BJ (cell line): ENCODE measurements around the gene CAV1. TPM values are rescaled to one million over a fixed set of nuclear protein-coding genes. Genes with fewer than 3 reads are reported as not detected.
"Not testable (repeated sequence)": the region's sequence is repeated elsewhere in the genome, so short reads cannot be mapped to it uniquely, and the experiment has no call there.

Experiments
- CTCF ChIA-PET: fragments of 350-600 bp; formaldehyde crosslinking; extraction: SDS; loops from one replicate; lab custom pipeline; 2021; ENCODE audit warnings: antibody characterized with exemption, inconsistent platforms; lab: Yijun Ruan, JAX
- POLR2A ChIA-PET: fragments of 300-600 bp; sonication (Branson Sonifier 250); formaldehyde crosslinking; extraction: SDS; loops from one replicate; lab custom pipeline; 2021; ENCODE audit warnings: antibody characterized with exemption; lab: Charles Lee
- DNase-seq: peaks from one replicate; pipeline ENCODE4 v3.0.0-alpha.2; 2011; ENCODE audit warnings: low read depth
- H3K27me3 ChIP-seq: 2 replicates; pipeline ENCODE4 v1.6.0; 2011; ENCODE audit warnings: low read length; ENCODE audit not compliant: control insufficient read depth, insufficient read depth
- H3K36me3 ChIP-seq: 2 replicates; pipeline ENCODE4 v1.5.1; 2011; ENCODE audit warnings: low read length; ENCODE audit not compliant: control insufficient read depth, insufficient read depth
- H3K4me3 ChIP-seq: 2 replicates; pipeline ENCODE4 v1.5.1; 2011; ENCODE audit warnings: low read depth, mild to moderate bottlenecking, control low read depth, low read length
- CTCF ChIP-seq: IDR thresholded peaks from 2 replicates; pipeline ENCODE4 v1.5.1; 2011; ENCODE audit warnings: low read depth, mild to moderate bottlenecking, control low read depth, inconsistent platforms, low read length, moderate library complexity; ENCODE audit not compliant: insufficient read depth
- polyA plus RNA-seq: library from polyadenylated mRNA; depleted of rRNA; stranded (reverse); fragments of >200 nt; gene quantifications from 2 replicates; pipeline ENCODE4 v1.2.3, GENCODE V29; 2011

CAV1 gene
- polyA plus RNA-seq, 1 experiment = 2,064 TPM

- ChIA-PET POLR2A (no interaction called here), CTCF (interaction anchor here (2.1 to 2.5 kb wide), 2 partner anchors 82 to 325 kb away, joined by 7 to 16 read pairs; no protein-coding TSS in a partner anchor)
- TF ChIP-seq CTCF = no peak
- DNase-seq = no peak
- Histone ChIP-seq H3K36me3 (no peaks in the 10 kb centered on the region), H3K27me3 (no peaks in the 10 kb centered on the region), H3K4me3 (no peak overlapping the region)
Measured at GRCh38 chr7:116583653-116584052, 58.8 kb downstream of the CAV1 start.

- CTCF ChIA-PET = interaction anchor here (0.5 to 2.8 kb wide), 7 partner anchors 37 to 348 kb away, joined by 3 to 15 read pairs (median 6); partner anchors contain the start of gene CAV1
- DNase-seq = no peak
- POLR2A ChIA-PET = no interaction called here
Measured at GRCh38 chr7:116584721-116585120, 59.9 kb downstream of the CAV1 start.

GRCh38 chr7:116585392-116585791 is 60.6 kb downstream of the CAV1 start:
- ChIA-PET CTCF (interaction anchor here (0.8 to 2.8 kb wide), 9 partner anchors 38 to 350 kb away, joined by 3 to 15 read pairs (median 3); partner anchors contain the start of gene CAV1), POLR2A (no interaction called here)
- no peaks in the 10 kb centered on the region for H3K27me3 ChIP-seq
- no peak for DNase-seq
- no peak overlapping the region for H3K4me3 ChIP-seq
- no peak for TF ChIP-seq CTCF
- no peaks in the 10 kb centered on the region for H3K36me3 ChIP-seq

More at GRCh38 chr7:116584721-116585120, 59.9 kb downstream of the CAV1 start:
- Histone ChIP-seq H3K36me3 (no peaks in the 10 kb centered on the region), H3K27me3 (no peaks in the 10 kb centered on the region), H3K4me3 (no peak overlapping the region)
- no peak for TF ChIP-seq CTCF

DNA sequence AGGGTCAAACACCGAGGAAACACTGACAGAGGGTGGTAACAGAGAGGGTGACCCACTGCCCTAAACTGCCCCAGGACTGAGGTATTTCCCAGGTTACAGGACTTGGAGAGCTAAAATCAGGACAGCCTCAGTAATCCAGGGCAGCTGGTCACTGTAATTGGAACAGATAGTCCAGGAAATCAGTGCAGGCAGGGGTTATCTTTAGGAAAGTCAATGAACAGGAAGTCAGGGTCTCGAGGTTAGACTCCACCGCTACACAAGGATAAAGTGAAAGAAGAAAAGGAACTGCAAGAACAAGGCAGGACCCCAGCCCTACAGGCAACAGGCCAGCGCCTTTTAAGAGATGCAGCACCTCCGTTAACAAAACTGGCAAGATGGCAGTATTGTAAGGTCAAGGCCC is 61.1 kb downstream of the CAV1 start:
- no peaks in the 10 kb centered on the region for H3K36me3 ChIP-seq
- POLR2A ChIA-PET = no interaction called here
- no peak overlapping the region for H3K4me3 ChIP-seq
- no peak for TF ChIP-seq CTCF
- CTCF ChIA-PET = interaction anchor here (0.9 to 2.8 kb wide), 7 partner anchors 39 to 350 kb away, joined by 3 to 15 read pairs (median 3); partner anchors contain the start of gene CAV1
- no peak for DNase-seq
- no peaks in the 10 kb centered on the region for H3K27me3 ChIP-seq

- H3K27me3 ChIP-seq, DNase-seq, POLR2A ChIA-PET, H3K4me3 ChIP-seq, H3K36me3 ChIP-seq: not testable (repeated sequence)
- CTCF ChIA-PET = interaction anchor here (0.6 to 2.8 kb wide), 11 partner anchors 47 to 351 kb away, joined by 3 to 39 read pairs (median 4); partner anchors contain the start of gene CAV1
Measured at GRCh38 chr7:116587200-116587599, 62.4 kb downstream of the CAV1 start.
